Dermis microvascular lymphatic vessel endothelial cell (primary cell): ENCODE measurements around the gene QPCT. TPM values are rescaled to one million over a fixed set of nuclear protein-coding genes. Genes with fewer than 3 reads are reported as not detected.
"Not testable (repeated sequence)": the region's sequence is repeated elsewhere in the genome, so short reads cannot be mapped to it uniquely, and the experiment has no call there.

ENCODE experiments used
- DNase-seq, 2 donors: peaks; one replicate each; pipeline versions ENCODE4 v3.0.0 to v3.0.0-alpha.2; 2010; ENCODE audit warnings: low read depth in 2 of 2
- total RNA-seq: library from RNA; depleted of rRNA; stranded (reverse); fragments of >200 nt; gene quantifications from 2 replicates; pipeline ENCODE4 v1.2.1, GENCODE V29; 2014

The QPCT gene
- 3.9 and 4.2 TPM in 2 replicates for total RNA-seq

DNA sequence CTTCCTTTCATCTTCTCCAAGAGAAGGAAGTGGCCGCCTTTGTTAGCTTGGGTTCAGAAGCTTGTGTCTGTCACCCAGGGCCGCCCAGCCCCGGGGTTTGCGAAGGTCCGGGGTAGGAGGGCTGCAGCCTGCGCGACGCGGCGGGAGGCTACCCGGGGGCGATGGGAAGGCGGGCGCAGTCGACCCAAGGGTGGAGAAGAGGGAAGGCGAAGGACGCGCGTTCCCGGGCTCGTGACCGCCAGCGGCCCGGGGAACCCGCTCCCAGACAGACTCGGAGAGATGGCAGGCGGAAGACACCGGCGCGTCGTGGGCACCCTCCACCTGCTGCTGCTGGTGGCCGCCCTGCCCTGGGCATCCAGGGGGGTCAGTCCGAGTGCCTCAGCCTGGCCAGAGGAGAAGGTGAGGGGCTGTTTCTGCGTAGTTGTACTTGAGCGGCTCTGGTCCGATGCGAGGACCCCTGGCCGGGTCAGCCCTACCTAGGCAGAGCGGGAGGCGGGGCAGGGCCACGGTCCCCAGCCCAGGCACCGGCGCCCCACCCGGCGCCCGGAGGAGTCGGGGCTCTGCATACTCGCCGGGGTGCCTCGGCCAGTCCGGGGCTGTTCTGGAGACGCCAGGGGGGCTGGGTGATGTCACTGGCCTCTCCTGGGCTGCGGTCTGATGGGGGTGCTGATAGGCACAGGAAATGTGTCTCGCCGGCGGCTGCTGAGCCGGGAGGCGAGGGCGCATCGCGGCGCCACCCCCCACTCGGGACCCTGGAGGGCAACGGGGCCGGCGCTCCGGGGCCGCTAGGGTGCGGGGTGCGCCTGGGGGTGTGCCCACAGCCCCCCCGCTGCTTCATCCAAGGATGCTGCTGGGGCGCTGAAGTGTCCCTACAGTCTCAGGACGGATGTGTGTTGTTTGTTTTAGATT is at the start of gene QPCT:
Gene QPCT, plus strand, starts transcription at position 178 of the 909 bp plus-strand sequence. Its CDS starts 102 bp downstream, at position 280.
- peak in 1 of 2 donors; percentile 41 for DNase-seq

DNA sequence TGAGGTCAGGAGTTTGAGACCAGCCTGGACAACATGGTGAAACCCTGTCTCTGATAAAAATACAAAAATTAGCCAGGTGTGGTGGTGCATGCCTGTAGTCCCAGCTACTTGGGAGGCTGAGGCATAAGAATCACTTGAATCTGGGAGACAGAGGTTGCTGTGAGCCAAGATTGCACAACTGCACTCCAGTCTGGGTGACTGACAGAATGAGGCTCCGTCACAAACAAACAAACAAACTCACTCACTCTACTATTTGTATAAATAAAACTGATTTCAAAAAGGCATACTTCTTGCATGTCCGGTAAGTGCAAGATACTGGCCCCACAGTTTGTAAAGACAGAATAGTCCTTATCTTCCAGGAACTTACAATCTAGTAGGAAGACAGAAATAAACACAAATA is 49.6 kb upstream of the QPCT start:
- not testable (repeated sequence) for DNase-seq

DNA sequence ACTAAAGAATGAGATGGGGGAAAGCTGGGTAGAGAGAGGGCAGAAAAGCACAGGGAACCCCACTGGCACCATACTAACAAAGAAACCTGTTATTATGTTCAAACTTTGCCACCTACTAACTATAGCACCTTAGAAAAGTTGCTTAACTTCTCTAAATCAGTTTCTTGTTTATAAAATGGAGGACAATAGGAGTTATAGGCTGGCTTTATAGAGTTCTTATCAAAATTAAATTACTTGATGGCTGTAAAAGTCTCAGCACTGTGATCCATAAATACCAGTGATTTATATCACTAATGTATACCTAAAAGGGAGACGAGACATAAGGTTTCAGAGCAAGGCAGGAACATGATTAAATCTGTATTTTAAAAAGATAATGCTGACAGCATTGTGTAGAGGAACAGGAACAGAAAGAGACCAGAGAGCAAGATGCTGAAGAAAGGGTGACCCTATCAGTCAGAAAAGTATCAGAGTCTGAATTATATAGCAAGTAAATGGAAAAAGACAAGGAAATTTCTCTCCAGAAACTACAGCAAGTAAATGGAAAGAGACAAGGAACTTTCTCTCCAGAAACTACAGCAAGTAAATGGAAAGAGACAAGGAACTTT is 48.9 kb upstream of the QPCT start:
- DNase-seq, result no peak

DNA sequence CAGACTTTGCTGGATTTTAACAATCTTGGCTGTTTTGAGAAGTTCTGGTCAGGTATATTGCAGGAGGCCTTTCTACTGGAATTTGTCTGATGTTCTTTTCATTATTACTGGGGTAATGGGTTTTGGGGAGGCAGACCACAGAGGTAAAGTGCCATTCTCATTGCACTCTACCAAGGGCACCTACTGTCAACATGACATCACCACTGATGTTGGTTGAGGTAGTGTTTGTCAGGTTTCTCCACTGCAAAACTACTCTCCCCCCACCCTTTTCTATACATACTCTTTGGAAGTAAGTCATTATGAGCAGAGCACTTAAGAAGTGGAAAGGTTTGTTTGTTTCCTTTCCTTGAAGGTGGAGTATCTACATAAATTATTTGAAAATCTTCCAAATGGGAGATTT is 46.8 kb upstream of the QPCT start:
- no peak for DNase-seq

DNA sequence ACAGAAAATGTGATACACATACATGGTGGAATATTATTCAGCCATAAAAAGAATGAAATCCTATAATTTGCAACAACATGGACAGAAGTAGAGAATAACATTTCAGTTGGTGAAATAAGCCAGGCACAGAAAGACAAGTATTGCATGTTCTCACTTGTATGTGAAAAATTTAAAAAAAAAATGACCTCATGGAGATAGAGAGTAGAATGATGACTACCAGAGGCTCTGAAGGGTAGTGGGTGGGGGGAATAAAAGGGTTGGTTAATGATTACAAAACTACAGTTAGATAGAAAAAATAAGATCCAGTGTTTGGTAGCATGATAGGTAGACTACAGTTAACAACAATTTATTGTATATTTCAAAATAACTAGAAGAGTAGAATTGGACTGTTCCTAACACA is 44.3 kb upstream of the QPCT start:
- no peak for DNase-seq

DNA sequence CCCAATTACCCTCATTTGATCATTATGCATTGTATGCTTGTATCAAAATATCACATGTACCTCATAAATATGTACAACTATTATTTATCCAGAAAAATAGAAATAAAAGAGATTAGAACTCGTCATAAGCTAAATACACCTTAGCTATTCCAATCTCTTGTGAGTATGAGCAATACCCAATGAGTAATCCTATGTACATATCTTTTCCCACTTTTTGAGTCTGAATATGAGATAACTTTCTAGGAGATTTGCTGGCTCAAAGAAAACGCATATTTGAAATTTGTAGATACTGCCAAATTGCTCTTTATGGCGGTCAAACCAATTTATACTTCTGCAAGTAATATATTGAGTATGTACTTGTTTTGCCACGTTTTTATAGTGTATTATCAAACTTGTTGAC is 43.9 kb upstream of the QPCT start:
- DNase-seq, result no peak

DNA sequence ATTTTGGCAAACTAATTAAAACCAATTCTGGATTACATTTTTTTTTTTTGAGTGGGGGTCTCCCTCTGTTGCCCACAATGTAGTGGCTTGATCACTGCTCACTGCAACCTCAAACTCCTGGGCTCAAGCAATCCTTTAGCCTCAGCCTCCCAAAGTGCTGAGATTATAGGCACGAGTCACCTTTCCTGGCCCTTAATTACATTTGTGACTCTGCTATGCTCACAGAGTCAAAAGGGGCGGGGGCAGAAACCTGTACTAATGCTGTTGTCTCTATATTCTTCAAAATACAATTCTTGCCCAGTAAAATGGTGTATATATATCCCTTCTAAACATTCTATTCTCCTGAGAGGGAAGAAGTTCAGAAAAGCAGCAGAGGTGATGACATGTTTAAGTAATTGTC is 43.0 kb upstream of the QPCT start:
- no peak for DNase-seq

DNA sequence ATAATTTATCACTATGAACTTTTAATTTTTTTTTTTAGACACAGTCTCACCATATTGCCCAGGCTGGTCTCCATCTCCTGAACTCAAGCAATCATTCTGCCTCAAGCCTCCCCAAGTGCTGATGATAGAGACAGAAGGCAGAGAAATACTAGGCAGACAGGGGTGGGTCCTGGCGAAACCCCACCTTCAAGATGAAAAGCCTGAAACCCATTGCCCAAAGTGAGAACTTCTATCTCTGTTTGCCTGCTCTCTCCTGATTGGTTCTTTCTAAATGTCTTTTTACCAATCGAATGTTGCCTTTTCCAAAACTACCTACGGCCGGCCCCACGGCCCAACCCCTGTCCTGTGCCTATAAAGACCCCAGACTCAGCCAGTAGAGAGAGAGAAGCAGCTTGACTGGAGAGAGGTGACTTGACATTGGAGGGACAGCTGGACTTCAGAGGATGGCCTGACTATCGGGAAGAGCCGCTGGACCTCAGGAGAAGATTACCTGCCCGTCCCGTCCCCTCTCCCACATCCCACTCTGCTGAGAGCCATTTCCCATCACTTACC is 41.7 kb upstream of the QPCT start:
- DNase-seq, result no peak

DNA sequence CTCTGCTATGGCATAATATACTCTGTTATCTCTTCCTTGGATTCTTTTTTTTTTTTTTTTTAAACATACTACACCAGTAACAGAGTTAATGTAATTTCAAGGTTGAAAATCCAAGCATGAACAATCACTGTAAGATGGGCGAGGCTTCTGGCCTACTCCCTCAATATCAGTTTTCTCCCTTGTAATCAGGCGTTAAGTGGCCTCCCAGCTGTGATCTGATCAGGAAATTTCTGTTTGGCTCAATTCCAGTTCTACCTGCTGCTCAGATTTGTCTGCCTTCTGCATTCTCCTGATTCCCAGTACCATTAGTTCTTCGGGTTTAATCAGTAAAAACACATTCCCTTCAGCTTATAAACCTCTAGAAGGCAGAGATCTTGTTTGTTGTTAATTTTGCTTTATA is 38.4 kb upstream of the QPCT start:
- DNase-seq, result peak in 1 of 2 donors; percentile 44

DNA sequence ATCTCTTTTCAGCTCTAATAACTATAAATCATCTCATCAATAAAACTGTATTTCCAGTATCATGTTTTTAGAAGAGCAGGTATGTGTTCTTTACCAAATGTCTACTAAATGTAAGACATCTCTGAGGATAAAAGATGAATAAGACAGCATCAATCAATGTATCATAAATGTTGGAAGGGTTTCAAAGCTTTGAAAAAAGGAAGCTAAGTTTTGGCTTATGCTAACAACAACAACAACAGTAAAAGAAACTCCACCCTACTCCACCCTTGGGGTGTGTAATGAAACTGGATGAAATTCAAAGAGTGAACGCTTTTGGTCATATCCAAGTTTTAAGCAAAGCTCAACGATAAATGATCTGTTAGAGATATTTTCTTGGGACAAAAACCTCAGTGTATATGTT is 36.9 kb upstream of the QPCT start:
- DNase-seq, result no peak

DNA sequence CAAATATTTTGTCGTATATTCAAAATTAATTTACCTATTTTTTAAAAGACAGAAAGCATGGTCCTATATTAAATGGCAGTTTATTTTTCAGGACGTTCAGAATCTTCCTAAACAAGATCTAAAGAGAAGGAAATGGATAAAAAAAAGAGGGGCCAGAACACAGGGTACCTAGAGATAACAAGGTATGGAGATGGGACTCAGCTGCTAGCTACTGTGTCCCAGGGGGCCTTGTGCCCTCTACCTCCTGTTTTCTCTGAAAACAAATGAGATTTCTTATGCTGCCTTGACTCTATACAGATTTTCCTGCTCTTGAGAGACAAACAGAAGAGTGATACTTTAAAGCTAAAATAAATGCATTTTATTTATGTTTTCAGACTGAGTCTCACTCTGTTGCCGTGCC is 29.1 kb upstream of the QPCT start:
- no peak for DNase-seq

DNA sequence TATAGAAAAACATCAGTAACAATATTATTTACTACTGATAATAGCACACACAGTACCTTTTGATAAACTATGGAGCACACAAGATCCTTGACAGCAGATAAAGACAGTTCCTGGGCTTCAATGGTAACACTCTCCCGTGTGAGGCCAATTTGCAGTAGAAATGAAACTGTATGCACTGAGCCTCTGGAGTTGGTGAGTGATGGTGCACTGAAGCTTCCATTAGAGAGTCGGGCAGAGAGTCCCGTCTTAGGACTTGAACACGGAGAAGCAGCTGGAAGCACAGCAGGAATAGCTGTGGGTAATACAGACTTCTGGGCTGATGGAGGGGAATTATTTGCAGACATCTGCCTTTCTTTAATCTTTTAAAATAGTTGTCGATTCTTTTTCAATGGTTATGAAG is 28.2 kb upstream of the QPCT start:
- DNase-seq, result no peak

DNA sequence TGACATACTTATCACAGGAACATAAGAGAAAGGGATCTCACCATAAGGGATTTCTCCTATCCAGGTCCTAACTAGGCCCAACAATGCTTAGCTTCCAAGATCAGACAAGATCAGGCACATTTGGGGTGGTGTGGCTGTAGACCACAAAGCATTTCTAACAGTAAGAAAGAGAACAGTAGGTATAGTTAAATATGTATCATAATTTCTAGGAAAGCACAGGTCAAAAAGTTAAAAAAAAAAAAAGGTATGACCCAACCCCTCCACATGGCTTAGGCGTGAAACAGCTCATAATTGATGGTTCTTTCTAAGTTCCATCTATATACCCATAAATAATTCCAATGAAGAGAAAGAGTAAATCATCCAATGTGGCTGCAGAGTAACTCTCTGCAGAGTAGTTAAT is 26.7 kb upstream of the QPCT start:
- no peak for DNase-seq

DNA sequence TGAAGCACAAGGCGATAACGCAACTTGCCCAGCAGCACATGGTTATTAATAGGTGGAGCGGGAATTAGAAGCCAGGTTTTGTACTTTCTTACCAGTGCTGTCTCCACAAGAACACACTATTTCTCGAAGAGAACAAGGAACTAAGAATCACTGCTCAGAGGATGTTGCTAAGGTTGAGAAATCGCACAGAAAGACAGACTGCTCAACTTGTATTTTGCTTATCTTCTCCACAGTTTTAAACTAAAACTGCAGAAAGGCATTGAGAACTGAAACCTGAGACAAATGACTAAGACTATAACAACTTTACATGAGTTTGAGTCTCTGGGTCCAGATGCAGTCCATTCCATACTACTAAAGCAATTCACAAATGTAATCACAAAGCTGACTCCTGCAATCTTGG is 26.0 kb upstream of the QPCT start:
- DNase-seq, result no peak

DNA sequence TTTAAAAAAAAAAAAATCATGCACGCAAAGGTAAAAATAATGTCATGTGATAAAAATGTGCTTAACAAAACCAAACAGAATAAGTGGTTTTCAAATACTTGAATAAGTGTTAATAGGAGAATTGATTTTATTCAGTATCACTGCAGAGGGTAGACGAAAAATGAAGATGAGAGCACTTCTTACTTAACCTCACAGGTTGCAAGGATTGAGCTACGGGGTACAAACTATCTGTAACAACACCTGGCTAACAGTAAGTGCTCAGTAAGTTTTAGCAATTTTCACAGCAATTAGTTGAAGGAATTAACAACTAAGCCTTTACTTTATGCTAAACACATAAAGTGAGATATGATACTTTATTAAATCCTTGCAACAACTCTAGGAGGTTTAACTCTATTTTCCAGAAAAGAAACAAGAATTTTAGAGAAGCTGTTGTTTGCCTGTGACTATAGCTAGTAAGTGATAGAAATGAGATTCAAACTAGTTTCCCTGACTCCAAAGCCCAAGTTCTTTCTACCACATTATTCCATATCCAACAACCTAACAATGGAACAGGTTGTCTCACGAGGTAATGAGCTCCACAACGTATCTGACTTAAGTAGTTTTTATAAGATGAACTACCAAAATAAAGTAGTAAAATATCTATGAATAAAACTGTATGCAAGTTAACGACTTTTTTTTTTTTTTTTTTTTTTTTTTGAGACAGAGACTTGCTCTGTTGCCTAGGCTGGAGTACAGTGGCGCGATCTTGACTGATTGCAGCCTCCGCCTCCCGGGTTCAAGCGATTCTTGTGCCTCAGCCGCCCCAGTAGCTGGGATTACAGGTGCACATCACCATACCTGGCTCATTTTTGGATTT is 24.4 kb upstream of the QPCT start:
- DNase-seq, result no peak

DNA sequence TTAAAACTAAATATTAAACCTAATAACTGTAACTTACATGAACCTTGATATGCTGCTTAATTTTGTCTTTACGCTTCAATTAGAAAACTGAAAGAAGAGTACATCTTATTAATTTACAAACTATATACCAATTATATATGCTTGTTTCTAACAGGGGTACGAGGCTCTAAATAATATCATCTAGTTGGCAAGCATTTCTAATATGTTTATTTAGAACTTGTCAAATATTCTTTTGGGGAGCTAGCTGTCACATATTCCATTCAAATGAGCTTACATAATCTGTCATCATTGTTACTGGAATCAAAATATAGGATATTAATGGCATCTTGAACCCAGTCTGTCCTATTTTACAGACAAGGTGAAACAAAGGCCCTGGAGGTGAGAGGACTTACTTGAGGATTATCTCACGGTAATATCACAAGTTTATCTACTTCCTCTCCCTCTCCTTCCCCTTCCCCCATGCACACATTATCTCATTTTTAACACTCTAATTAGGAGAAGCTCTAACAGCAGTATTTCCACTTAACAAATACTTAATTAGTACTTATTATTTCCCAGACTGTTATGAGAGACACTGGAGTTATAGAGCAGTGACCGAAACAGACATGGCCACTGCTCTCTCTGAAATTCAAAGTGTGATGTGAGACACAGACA is 23.3 kb upstream of the QPCT start:
- no peak for DNase-seq

DNA sequence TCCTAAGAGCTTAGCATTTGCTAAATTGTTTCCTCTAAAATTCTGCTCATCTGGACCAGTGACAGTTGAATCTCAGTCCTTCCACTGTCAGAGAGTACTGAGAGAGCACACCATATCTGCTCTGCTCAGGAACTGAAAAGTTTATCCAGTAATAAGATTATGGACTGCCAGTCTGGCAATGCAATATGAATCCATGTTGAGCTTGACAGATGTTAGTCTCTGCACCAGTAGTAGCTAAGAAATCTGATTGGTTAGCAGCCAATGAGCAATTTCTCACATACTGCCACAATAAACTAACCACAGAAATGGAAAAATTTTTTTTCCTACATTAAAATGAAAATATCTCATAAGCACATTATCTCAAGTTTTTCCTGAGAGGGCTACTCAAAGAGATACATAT is 22.1 kb upstream of the QPCT start:
- peak in 1 of 2 donors; percentile 30 for DNase-seq

DNA sequence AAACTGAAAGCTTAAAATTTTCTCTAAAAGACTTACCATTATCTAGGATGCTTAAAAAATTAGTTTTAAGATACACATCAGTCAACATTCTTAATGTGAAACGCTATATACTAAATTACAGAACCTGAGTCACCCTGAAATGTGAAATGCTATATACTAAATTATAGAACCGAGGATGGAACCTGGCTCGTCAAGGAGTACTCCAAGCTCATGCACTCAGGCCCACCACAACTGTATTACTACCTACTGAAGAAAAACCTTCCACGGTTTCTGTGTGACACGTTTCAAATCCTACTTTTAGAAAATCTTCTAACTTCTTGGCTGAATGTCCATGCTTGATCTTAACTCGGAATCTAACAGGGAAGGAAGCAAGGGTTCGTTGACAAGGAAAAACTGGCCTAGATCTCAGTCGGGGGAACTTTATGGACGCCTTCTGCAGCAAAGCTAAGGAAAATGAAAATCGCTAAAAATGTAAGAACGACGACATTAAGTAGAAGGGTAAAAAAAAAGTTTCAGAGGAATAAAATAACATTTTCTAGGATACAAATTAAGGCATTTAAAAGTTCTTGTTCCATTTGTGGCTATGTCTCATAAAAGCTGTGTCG is 21.2 kb upstream of the QPCT start:
- no peak for DNase-seq

DNA sequence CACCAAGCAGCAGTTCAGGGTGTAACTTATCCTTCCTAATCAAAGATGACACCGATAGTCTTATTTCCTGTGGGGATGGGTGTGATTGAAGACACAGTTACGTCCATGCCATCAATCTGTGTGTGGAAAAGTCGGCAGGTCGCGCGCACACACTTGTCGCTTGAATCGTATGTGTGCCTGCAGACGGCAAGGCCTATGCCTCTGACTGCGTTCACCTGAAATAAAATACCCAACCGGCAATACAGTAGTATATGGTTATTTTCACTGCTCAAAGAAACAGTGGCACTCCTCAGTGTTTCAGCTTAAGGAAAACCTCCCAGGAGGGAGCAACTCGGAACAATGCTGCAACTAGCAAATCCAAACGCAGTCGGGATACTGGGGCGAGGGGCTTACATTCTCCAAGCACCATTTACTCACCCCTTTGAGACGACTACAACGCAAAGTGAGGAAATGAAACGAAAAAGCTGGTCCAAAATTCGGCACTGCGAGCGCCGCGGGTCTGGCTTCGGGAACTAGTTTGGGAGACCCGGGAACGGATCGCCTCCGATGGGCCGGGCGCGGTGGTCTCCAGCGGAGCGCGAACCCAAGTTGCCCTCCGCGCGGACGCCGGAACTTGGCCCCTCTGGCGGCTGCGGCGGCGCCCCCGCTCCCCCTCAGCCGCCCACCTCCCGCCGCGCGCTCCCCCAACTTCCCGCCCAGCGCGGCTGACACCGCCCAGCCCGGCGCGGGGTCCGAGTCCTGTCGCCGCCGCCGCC is 20.5 kb upstream of the QPCT start:
- peak in 1 of 2 donors; percentile 49 for DNase-seq

DNA sequence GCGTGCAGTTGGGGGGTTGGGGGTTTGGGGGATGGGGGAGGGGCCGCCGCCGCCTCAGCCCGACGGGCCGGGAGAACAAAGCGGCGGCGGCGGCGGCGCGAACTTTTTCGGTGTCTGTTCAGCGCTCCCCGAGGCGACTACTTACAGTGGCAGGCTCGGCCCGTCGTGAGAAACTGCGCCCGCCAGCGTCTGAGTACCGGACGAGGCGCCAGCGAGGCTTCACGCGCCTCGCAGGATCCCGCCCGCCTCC is 20.0 kb upstream of the QPCT start:
- no peak for DNase-seq
